Fibroblast of lung (primary cell): ENCODE results near the gene DNASE1.

Source experiments
- CTCF ChIP-seq, 2 donors: IDR thresholded peaks in 1 of 2; conservative IDR thresholded peaks in 1 of 2; 1 replicate in 1 of 2; 2 replicates in 1 of 2; pipeline ENCODE4 v1.5.1; 2011 to 2012; ENCODE audit warnings: low read length in 2 of 2, control low read depth in 1 of 2, inconsistent platforms in 1 of 2, low read depth in 1 of 2, mild to moderate bottlenecking in 1 of 2
- EZH2 ChIP-seq: IDR thresholded peaks from 2 replicates; pipeline ENCODE4 v1.5.1; 2012; ENCODE audit warnings: low read length, control low read depth, mild to moderate bottlenecking; ENCODE audit errors: missing control alignments

- TF ChIP-seq CTCF (conservative IDR thresholded peaks at IDR 0.05 in 1 of 2, IDR thresholded peaks at IDR 0.05 in 1 of 2; ENCODE audit: low read depth in 1 of 2, low read length in 2 of 2) (no peak), EZH2 (no peak)
Observed at GRCh38 chr16:3701531-3701930, 47.0 kb downstream of the DNASE1 start.
